ENCODE data around the gene TAF1.
"Not testable (repeated sequence)": the region's sequence is repeated elsewhere in the genome, so short reads cannot be mapped to it uniquely, and the experiment has no call there.

Gene TAF1

GRCh38 chrX:71502080-71502479 lies 135.9 kb downstream of the TAF1 start:
- DNase-seq (ENCODE audit: low read depth), result not testable (repeated sequence)

GRCh38 chrX:71504346-71504745 lies 138.2 kb downstream of the TAF1 start:
- DNase-seq (ENCODE audit: low read depth), result no peak

GRCh38 chrX:71509289-71509688 lies 143.1 kb downstream of the TAF1 start:
- DNase-seq (ENCODE audit: low read depth), result no peak

- DNase-seq (ENCODE audit: low read depth), result no peak
These were observed 144.0 kb downstream of the TAF1 start for GRCh38 chrX:71510161-71510560.

- not testable (repeated sequence) for DNase-seq (ENCODE audit: low read depth)
These were observed 147.6 kb downstream of the TAF1 start for GRCh38 chrX:71513731-71514130.

GRCh38 chrX:71514367-71515037 lies 148.3 kb downstream of the TAF1 start:
- no peak for DNase-seq (ENCODE audit: low read depth)

GRCh38 chrX:71515038-71515396 lies 148.9 kb downstream of the TAF1 start:
- peak; percentile 23 for DNase-seq (ENCODE audit: low read depth)

All from GM04504 (cell line).